HepG2 (cell line): Measurements from ENCODE around the gene VGLL4. TPM values are rescaled to one million over a fixed set of nuclear protein-coding genes. Genes with fewer than 3 reads are reported as not detected.

Experiments used
- ATAC-seq: fragments of 200-7000 bp; cut with Tn5 transposase; 3 replicates; pipeline ENCODE4 v1.9.1; 2020; ENCODE audit warnings: mild to moderate bottlenecking, moderate library complexity
- BruUV-seq: library from RNA; stranded (reverse); fragments of 400-500 nt; replicated peaks from 2 replicates; lab custom pipeline; 2021; lab: Mats Ljungman, UMichigan
- CTCF ChIA-PET: fragments of 300-600 bp; formaldehyde crosslinking; extraction: SDS; loops from one replicate; lab custom pipeline; 2021; ENCODE audit warnings: low total read pairs, inconsistent platforms, low intra/inter-chr PET ratio; lab: Yijun Ruan, JAX
- POLR2A ChIA-PET: fragments of 350-600 bp; sonication (Branson Sonifier 250); formaldehyde crosslinking; loops from one replicate; lab custom pipeline; 2020; ENCODE audit warnings: antibody characterized with exemption, inconsistent platforms; lab: Yijun Ruan, JAX
- DNase-seq: peaks from one replicate; pipeline ENCODE4 v3.0.0-alpha.2; 2015; ENCODE audit warnings: low spot score
- FAIRE-seq: peaks from 3 replicates; lab custom pipeline; 2011; peaks lifted over from hg19 to GRCh38; lab: Jason Lieb, UNC
- H2AFZ ChIP-seq: one replicate; pipeline ENCODE4 v1.6.1; 2011; ENCODE audit warnings: low read length, inconsistent platforms
- H3K27ac ChIP-seq: fragments of 300-600 bp; 3 replicates; pipeline ENCODE4 v1.8.0; 2011; ENCODE audit warnings: mixed run types, mild to moderate bottlenecking, mixed read lengths, low read length, inconsistent platforms; ENCODE audit not compliant: insufficient read depth; ENCODE audit errors: extremely low read length
- H3K27me3 ChIP-seq, 2 experiments: fragments of 200-600 bp in 1 of 2; 2 replicates in 1 of 2; 3 replicates in 1 of 2; pipeline versions ENCODE4 v1.6.0 to v1.8.0; 2011; ENCODE audit warnings: low read length in 2 of 2, mild to moderate bottlenecking in 2 of 2, moderate library complexity in 2 of 2, inconsistent platforms in 1 of 2; ENCODE audit not compliant: insufficient read depth in 2 of 2, control insufficient read depth in 1 of 2
- H3K36me3 ChIP-seq, 2 experiments: fragments of 200-600 bp in 1 of 2; replicated peaks in 1 of 2; 2 replicates in 1 of 2; 3 replicates in 1 of 2; pipeline versions ENCODE4 v1.5.1 to v1.8.0; 2011; ENCODE audit warnings: low read length in 2 of 2, inconsistent platforms in 1 of 2; ENCODE audit not compliant: insufficient read depth in 2 of 2, control insufficient read depth in 1 of 2
- H3K4me1 ChIP-seq: 2 replicates; pipeline ENCODE4 v1.5.1; 2012; ENCODE audit warnings: low read length, inconsistent platforms; ENCODE audit not compliant: insufficient read depth
- H3K4me2 ChIP-seq: 2 replicates; pipeline ENCODE4 v1.6.0; 2011; ENCODE audit warnings: low read depth, low read length, inconsistent platforms
- H3K4me3 ChIP-seq, 3 experiments: fragments of 200-600 bp in 1 of 3; sonication (generic), shearing (Covaris generic) in 1 of 3; replicated peaks in 1 of 3; 2 replicates each; pipeline ENCODE4 v1.5.1; 2011 to 2016; ENCODE audit warnings: low read length in 3 of 3, inconsistent platforms in 2 of 3, low read depth in 2 of 3, mild to moderate bottlenecking in 2 of 3, control low read depth in 1 of 3, mixed read lengths in 1 of 3; ENCODE audit not compliant: insufficient read depth in 1 of 3
- H3K79me2 ChIP-seq: one replicate; pipeline ENCODE4 v1.6.1; 2011; ENCODE audit warnings: low read length, inconsistent platforms; ENCODE audit not compliant: insufficient read depth
- H3K9ac ChIP-seq: 2 replicates; pipeline ENCODE4 v1.6.0; 2011; ENCODE audit warnings: mild to moderate bottlenecking, low read depth, low read length, inconsistent platforms; ENCODE audit not compliant: insufficient read depth
- H3K9me3 ChIP-seq: 2 replicates; pipeline ENCODE4 v1.5.1; 2012; ENCODE audit warnings: mild to moderate bottlenecking, low read length
- H4K20me1 ChIP-seq: 2 replicates; pipeline ENCODE4 v1.6.0; 2011; ENCODE audit warnings: inconsistent platforms, mild to moderate bottlenecking, low read length, moderate library complexity; ENCODE audit not compliant: insufficient read depth
- AHDC1 ChIP-seq: sonication (generic); formaldehyde crosslinking; IDR thresholded peaks from 2 replicates; pipeline ENCODE4 v1.5.1; 2020; ENCODE audit warnings: mild to moderate bottlenecking, missing genetic modification reagents, borderline replicate concordance
- ELF3 ChIP-seq: IDR thresholded peaks from 2 replicates; pipeline ENCODE4 v1.6.1; 2016; ENCODE audit warnings: missing genetic modification reagents, missing compliant biosample characterization
- ETV5 ChIP-seq: IDR thresholded peaks from 2 replicates; pipeline ENCODE4 v1.6.1; 2018; ENCODE audit warnings: missing biosample characterization, missing genetic modification reagents, inconsistent platforms, borderline replicate concordance
- IRF2 ChIP-seq: IDR thresholded peaks from 2 replicates; pipeline ENCODE4 v1.6.1; 2018; ENCODE audit warnings: missing genetic modification reagents, missing compliant biosample characterization
- NFIC ChIP-seq: IDR thresholded peaks from 2 replicates; pipeline ENCODE4 v1.6.1; 2012; ENCODE audit warnings: mild to moderate bottlenecking, low read length, inconsistent platforms
- RARA ChIP-seq: IDR thresholded peaks from 2 replicates; pipeline ENCODE4 v1.6.1; 2016; ENCODE audit warnings: missing genetic modification reagents, missing compliant biosample characterization
- SAP130 ChIP-seq: IDR thresholded peaks from 2 replicates; pipeline ENCODE4 v1.6.1; 2016; ENCODE audit warnings: low read depth
- SRY ChIP-seq: sonication (generic); formaldehyde crosslinking; IDR thresholded peaks from 2 replicates; pipeline ENCODE4 v1.8.0; 2022; ENCODE audit warnings: mild to moderate bottlenecking, missing genetic modification reagents
- ZFP1 ChIP-seq: IDR thresholded peaks from 2 replicates; pipeline ENCODE4 v1.6.1; 2016
- ZNF280D ChIP-seq: sonication (generic); formaldehyde crosslinking; IDR thresholded peaks from 2 replicates; pipeline ENCODE4 v1.5.1; 2020; ENCODE audit warnings: mild to moderate bottlenecking, missing genetic modification reagents
- ZNF317 ChIP-seq: sonication (generic); formaldehyde crosslinking; IDR thresholded peaks from 2 replicates; pipeline ENCODE4 v1.5.0; 2020; ENCODE audit warnings: mild to moderate bottlenecking, missing genetic modification reagents
- ZNF883 ChIP-seq: sonication (generic); formaldehyde crosslinking; IDR thresholded peaks from 2 replicates; pipeline ENCODE4 v1.5.1; 2020; ENCODE audit warnings: mild to moderate bottlenecking, missing genetic modification reagents; ENCODE audit errors: not compliant biosample characterization
- WGBS: methylation state at CpG from one replicate; pipeline ENCODE4 v1.1.6; 2017; ENCODE audit warnings: low lambda C conversion rate; 5-methylcytosine and 5-hydroxymethylcytosine counted together
- in situ Hi-C: cut with HindIII; loops from 2 replicates; pipeline ENCODE4 v1.10.0; 2017; ENCODE audit warnings: low pct_unique_long_range_greater_than_20kb; ENCODE audit not compliant: extremely low pct_ligation_motif_present
- intact Hi-C: fragments of 100-400 bp; cut with micrococcal nuclease; formaldehyde crosslinking; loops from one replicate; pipeline ENCODE4 v1.10.0; 2022; ENCODE audit not compliant: unreplicated experiment
- polyA plus RNA-seq, 8 experiments: library from polyadenylated mRNA; depleted of rRNA in 3 of 8; stranded (reverse) in 7 of 8; unstranded in 1 of 8; fragments of >200 nt; fragmentation: Illumina TruSeq in 4 of 8; extraction: Trizol in 4 of 8; gene quantifications; 2 replicates each; pipeline versions ENCODE4 v1.2.1 to v1.2.3, GENCODE V29; 2011 to 2016; ENCODE audit warnings: low read depth in 4 of 8, missing spikeins in 1 of 8, mixed read lengths in 1 of 8; ENCODE audit not compliant: insufficient read depth in 1 of 8
- total RNA-seq, 5 experiments: library from RNA; depleted of rRNA; stranded (reverse); fragments of >200 nt; fragmentation: Illumina TruSeq; extraction: Trizol; gene quantifications; 2 replicates each; pipeline ENCODE4 v1.2.3, GENCODE V29; 2016; ENCODE audit warnings: low read depth in 1 of 5
- TF ChIP-seq, protein P1 (sequence below): sonication (generic); formaldehyde crosslinking; IDR thresholded peaks from 2 replicates; pipeline ENCODE4 v1.5.0; 2020; ENCODE audit warnings: mild to moderate bottlenecking, missing genetic modification reagents, borderline replicate concordance

VGLL4 gene
- total and polyA plus RNA-seq, 2 of the 13 experiments (the other 11 are each of a cell fraction or from before 2014, with no cell fraction given) = 23.2 to 39.0 TPM

- 34% methylated on average over 5 of the region's 5 CpGs for whole genome bisulfite sequencing
- H3K9ac ChIP-seq = peak overlapping the region; percentile 37; the same call in 1 of the 2 replicates
- H3K79me2 ChIP-seq = peaks cover 97% of the 10 kb centered on the region
- BruUV-seq = no TSS peak
- peak overlapping the region; percentile 66 for H3K27ac ChIP-seq
- in situ Hi-C loops = no loop called here
- ChIA-PET POLR2A (interaction anchor here (1.5 to 1.8 kb wide), 2 partner anchors 13 to 18 kb away, joined by 5 to 11 read pairs; partner anchors contain the start of gene VGLL4), CTCF (no interaction called here)
- DNase-seq (no peak), ATAC-seq (peak; percentile 56), FAIRE-seq (no peak)
- H3K9me3 ChIP-seq = no peaks in the 10 kb centered on the region
- no peak overlapping the region for H2AFZ ChIP-seq
- H4K20me1 ChIP-seq = peaks cover 23% of the 10 kb centered on the region; the same call in 1 of the 2 replicates
- peaks cover 89% of the 10 kb centered on the region for H3K4me1 ChIP-seq
- peak overlapping the region in 1 of 3 experiments; percentile 19; a peak in 1 of 6 replicates for H3K4me3 ChIP-seq
- peak overlapping the region; percentile 65 for H3K4me2 ChIP-seq
- no peaks in the 10 kb centered on the region for H3K27me3 ChIP-seq
- H3K36me3 ChIP-seq = no peaks in the 10 kb centered on the region; a peak in 1 of 5 replicates
- intact Hi-C loops = no loop called here
- TF ChIP-seq NFIC = 0 out of 2 replicates have a peak, but pooled peaks have one; percentile 22
- TF ChIP-seq ETV5 = peak; percentile 47; the same call in 1 of the 2 replicates
- TF ChIP-seq ZFP1 (CRISPR knock-in tag) = no peak
- TF ChIP-seq ELF3 (CRISPR knock-in tag) = peak; percentile 56
- TF ChIP-seq IRF2 (CRISPR knock-in tag) = no peak
- 0 out of 2 replicates have a peak, but pooled peaks have one; percentile 6 for TF ChIP-seq ZNF317 (CRISPR knock-in tag)
- peak; percentile 58; the same call in 1 of the 2 replicates for TF ChIP-seq AHDC1 (CRISPR knock-in tag)
- 0 out of 2 replicates have a peak, but pooled peaks have one; percentile 19 for TF ChIP-seq ZNF280D (CRISPR knock-in tag)
- TF ChIP-seq SAP130 (CRISPR knock-in tag) = peak; percentile 35; the same call in 1 of the 2 replicates
- peak; percentile 93 for TF ChIP-seq RARA (CRISPR knock-in tag)
- TF ChIP-seq ZNF883 (CRISPR knock-in tag) = no peak
- TF ChIP-seq, protein P1, sequence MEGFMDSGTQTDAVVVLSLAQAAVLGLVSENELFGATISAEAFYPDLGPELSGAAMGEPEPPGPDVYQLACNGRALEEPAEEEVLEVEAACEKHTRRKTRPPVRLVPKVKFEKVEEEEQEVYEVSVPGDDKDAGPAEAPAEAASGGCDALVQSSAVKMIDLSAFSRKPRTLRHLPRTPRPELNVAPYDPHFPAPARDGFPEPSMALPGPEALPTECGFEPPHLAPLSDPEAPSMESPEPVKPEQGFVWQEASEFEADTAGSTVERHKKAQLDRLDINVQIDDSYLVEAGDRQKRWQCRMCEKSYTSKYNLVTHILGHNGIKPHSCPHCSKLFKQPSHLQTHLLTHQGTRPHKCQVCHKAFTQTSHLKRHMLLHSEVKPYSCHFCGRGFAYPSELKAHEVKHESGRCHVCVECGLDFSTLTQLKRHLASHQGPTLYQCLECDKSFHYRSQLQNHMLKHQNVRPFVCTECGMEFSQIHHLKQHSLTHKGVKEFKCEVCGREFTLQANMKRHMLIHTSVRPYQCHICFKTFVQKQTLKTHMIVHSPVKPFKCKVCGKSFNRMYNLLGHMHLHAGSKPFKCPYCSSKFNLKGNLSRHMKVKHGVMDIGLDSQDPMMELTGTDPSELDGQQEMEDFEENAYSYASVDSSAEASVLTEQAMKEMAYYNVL (CRISPR knock-in tag) = no peak
- TF ChIP-seq SRY (CRISPR knock-in tag) = no peak
Measured at GRCh38 chr3:11625376-11626083, 18.2 kb downstream of the VGLL4 start.
